ENCODE measurements around the gene PPP1R3D.

GRCh38 chr20:59938696-59939051 lies 1.4 kb downstream of the PPP1R3D start:
- no peak for TF ChIP-seq CTCF (IDR thresholded peaks at IDR 0.05; ENCODE audit: insufficient read depth, low read depth, low read length)
- no peak for TF ChIP-seq EZH2 (IDR thresholded peaks at IDR 0.05; ENCODE audit: insufficient read depth, low read length)

Measured in astrocyte (in vitro differentiated cells and primary cell).